ENCODE measurements around the gene PLEKHG5.

GRCh38 chr1:6440198-6441126 is 51.0 kb downstream of the PLEKHG5 start:
- TF ChIP-seq CTCF (conservative IDR thresholded peaks at IDR 0.05; ENCODE audit: low read depth, low read length): peak; percentile 38; the same call in 1 of the 2 replicates
- TF ChIP-seq EZH2 (IDR thresholded peaks at IDR 0.05; ENCODE audit: borderline replicate concordance, low read depth, low read length, poor library complexity, severe bottlenecking): no peak
